M059J (cell line): ENCODE results near the gene GLMP. TPM values are rescaled to one million over a fixed set of nuclear protein-coding genes. Genes with fewer than 3 reads are reported as not detected.

ENCODE experiments used
- DNase-seq: peaks from one replicate; pipeline ENCODE4 v3.0.0-alpha.2; 2012; ENCODE audit warnings: low read depth
- total RNA-seq: library from RNA; depleted of rRNA; stranded (reverse); fragments of >200 nt; shearing (Covaris generic); gene quantifications from 2 replicates; pipeline ENCODE4 v1.2.3, GENCODE V29; 2014

Gene GLMP
- total RNA-seq, 1 experiment from 2014 or later, result 99.0 TPM

GRCh38 chr1:156286061-156286460 is 9.4 kb downstream of the GLMP start:
- no peak for DNase-seq

GRCh38 chr1:156285437-156285836 is 10.0 kb downstream of the GLMP start:
- no peak for DNase-seq

- no peak for DNase-seq
Measured at GRCh38 chr1:156284757-156285156, 10.7 kb downstream of the GLMP start.

GRCh38 chr1:156284112-156284511 is 11.4 kb downstream of the GLMP start, which contains the start of gene TMEM79:
TSS of gene TMEM79 (plus strand) at chr1:156284325. CDS start at chr1:156285227, 902 bp downstream.
- DNase-seq, result no peak

GRCh38 chr1:156283521-156283920 is 12.0 kb downstream of the GLMP start:
- no peak for DNase-seq

GRCh38 chr1:156282479-156283222 is 12.8 kb downstream of the GLMP start, which contains the start of gene SMG5:
TSS of gene SMG5 (minus strand) at chr1:156282825. CDS start at chr1:156282680, 145 bp downstream.
- peak; percentile 99 for DNase-seq

GRCh38 chr1:156281693-156282478 is 13.6 kb downstream of the GLMP start:
- DNase-seq, result peak; percentile 48

GRCh38 chr1:156281281-156281680 is 14.2 kb downstream of the GLMP start:
- peak; percentile 45 for DNase-seq

GRCh38 chr1:156279837-156280236 is 15.6 kb downstream of the GLMP start:
- DNase-seq, result no peak

GRCh38 chr1:156276966-156277381 is 18.5 kb downstream of the GLMP start:
- no peak for DNase-seq

- DNase-seq, result no peak
Measured at GRCh38 chr1:156276532-156276931, 18.9 kb downstream of the GLMP start.

GRCh38 chr1:156270314-156270713 is 25.2 kb downstream of the GLMP start:
- DNase-seq, result no peak

- DNase-seq, result no peak
Measured at GRCh38 chr1:156268336-156268735, 27.1 kb downstream of the GLMP start.

GRCh38 chr1:156266051-156266450 is 29.4 kb downstream of the GLMP start:
- no peak for DNase-seq

GRCh38 chr1:156263288-156263655 is 32.2 kb downstream of the GLMP start:
- DNase-seq, result no peak

- peak; percentile 95 for DNase-seq
Measured at GRCh38 chr1:156262461-156263287, 32.8 kb downstream of the GLMP start.

GRCh38 chr1:156260896-156261295 is 34.6 kb downstream of the GLMP start:
- DNase-seq, result no peak

GRCh38 chr1:156259805-156260204 is 35.7 kb downstream of the GLMP start:
- no peak for DNase-seq

- DNase-seq, result no peak
Measured at GRCh38 chr1:156258859-156259258, 36.6 kb downstream of the GLMP start.

- DNase-seq, result no peak
Measured at GRCh38 chr1:156257711-156258110, 37.8 kb downstream of the GLMP start.

GRCh38 chr1:156253634-156254033 is 41.8 kb downstream of the GLMP start:
- DNase-seq, result no peak

GRCh38 chr1:156251527-156251926 is 44.0 kb downstream of the GLMP start:
- no peak for DNase-seq
